Loucy (cell line): ENCODE data around the gene MYH14.

ENCODE experiments used
- CTCF ChIP-seq: fragments of 200-600 bp; sonication (generic); conservative IDR thresholded peaks from 2 replicates; pipeline ENCODE4 v1.5.1; 2014; ENCODE audit warnings: mild to moderate bottlenecking, antibody characterized with exemption, low read length
- EZH2phosphoT487 ChIP-seq: fragments of 200-600 bp; IDR thresholded peaks from 2 replicates; pipeline ENCODE4 v1.6.1; 2018; ENCODE audit warnings: antibody characterized with exemption, mild to moderate bottlenecking, moderate library complexity, borderline replicate concordance

- no peak for TF ChIP-seq CTCF
- no peak for TF ChIP-seq EZH2phosphoT487
Observed at GRCh38 chr19:50215820-50216219, 12.4 kb downstream of the MYH14 start.
